GM12801 (cell line): ENCODE measurements around the gene TMEM59L.

Source experiments
- CTCF ChIP-seq: IDR thresholded peaks from one replicate; pipeline ENCODE4 v1.5.1; 2011; ENCODE audit warnings: control low read depth; ENCODE audit not compliant: insufficient read length; ENCODE audit errors: extremely low read depth

The TMEM59L gene

DNA sequence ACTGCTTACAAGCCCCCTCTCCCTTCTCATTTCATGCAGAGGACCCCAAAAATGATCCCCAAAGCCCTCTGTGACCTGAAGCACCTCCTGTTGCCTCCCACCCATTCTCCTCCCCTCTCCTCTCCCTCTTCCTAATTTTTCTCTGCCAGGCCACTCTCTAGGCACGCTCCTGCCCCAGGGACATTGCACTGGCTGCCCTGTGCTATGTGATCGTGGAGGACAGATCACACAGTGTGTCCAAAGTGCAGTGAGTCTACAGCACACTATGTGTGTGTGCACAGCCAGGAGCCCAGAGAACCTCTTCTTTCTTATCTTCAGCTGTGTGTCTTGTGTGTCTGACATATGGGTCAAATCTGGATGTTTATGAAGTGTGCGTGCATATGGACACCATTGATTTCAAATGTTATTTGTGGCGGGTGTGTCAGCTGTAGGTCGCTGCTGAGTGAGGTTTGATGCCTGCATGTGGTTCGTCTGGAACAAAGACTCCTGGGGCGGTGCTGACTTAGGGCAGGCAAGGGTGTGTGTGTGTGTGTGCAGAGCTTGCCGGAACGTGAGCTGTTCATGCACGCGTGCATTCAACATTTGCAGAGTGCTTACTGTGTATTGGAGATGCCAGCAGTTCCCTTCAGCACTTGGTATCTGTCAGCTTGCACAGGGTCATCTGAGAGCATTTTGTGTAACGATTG is 22.1 kb downstream of the TMEM59L start:
- TF ChIP-seq CTCF, result no peak

DNA sequence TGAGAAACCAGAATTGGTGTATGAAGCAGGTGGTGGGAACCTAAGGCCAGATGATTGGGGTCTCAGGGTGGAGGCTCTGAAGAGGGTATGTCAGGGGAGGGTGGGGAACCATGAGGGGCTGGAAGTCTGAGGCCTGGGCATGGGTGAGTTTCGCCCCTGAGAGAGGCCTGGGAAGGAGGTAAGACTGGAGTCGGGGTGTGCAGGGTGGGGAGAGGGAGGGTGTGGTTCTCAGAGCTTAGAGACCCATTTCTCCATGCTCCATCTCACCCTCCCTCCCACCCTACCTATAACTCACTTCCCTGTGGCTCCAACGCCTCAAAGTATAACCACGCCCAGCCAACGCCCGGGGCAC is 23.1 kb downstream of the TMEM59L start:
- no peak for TF ChIP-seq CTCF

- no peak for TF ChIP-seq CTCF
Observed at GRCh38 chr19:18636183-18636968, 23.7 kb downstream of the TMEM59L start.

GRCh38 chr19:18636969-18637629 is 24.4 kb downstream of the TMEM59L start, which contains the start of gene KLHL26:
TSS of gene KLHL26 (plus strand) at chr19:18637028. CDS start at chr19:18637055, 27 bp downstream.
- TF ChIP-seq CTCF, result no peak

- no peak for TF ChIP-seq CTCF
Observed at GRCh38 chr19:18637673-18638630, 25.3 kb downstream of the TMEM59L start.

GRCh38 chr19:18639706-18640243 is 27.1 kb downstream of the TMEM59L start:
- TF ChIP-seq CTCF, result no peak
